ENCODE results near the gene TRIM34.

- no peak for TF ChIP-seq EP300 (IDR thresholded peaks at IDR 0.05)
- TF ChIP-seq, protein P1, sequence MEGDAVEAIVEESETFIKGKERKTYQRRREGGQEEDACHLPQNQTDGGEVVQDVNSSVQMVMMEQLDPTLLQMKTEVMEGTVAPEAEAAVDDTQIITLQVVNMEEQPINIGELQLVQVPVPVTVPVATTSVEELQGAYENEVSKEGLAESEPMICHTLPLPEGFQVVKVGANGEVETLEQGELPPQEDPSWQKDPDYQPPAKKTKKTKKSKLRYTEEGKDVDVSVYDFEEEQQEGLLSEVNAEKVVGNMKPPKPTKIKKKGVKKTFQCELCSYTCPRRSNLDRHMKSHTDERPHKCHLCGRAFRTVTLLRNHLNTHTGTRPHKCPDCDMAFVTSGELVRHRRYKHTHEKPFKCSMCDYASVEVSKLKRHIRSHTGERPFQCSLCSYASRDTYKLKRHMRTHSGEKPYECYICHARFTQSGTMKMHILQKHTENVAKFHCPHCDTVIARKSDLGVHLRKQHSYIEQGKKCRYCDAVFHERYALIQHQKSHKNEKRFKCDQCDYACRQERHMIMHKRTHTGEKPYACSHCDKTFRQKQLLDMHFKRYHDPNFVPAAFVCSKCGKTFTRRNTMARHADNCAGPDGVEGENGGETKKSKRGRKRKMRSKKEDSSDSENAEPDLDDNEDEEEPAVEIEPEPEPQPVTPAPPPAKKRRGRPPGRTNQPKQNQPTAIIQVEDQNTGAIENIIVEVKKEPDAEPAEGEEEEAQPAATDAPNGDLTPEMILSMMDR (IDR thresholded peaks at IDR 0.05): no peak
- no peak for TF ChIP-seq POLR2AphosphoS5 (IDR thresholded peaks at IDR 0.05)
- no peak for TF ChIP-seq POLR2A (IDR thresholded peaks at IDR 0.05)
Observed at GRCh38 chr11:5666402-5666793, 41.6 kb downstream of the TRIM34 start.
